SK-N-SH (cell line): ENCODE results near the gene WT1. TPM values are rescaled to one million over a fixed set of nuclear protein-coding genes. Genes with fewer than 3 reads are reported as not detected.

Experiments
- CTCF ChIA-PET: fragments of 300-600, 350-600 bp; formaldehyde crosslinking; extraction: SDS; loops from one replicate; lab custom pipeline; 2021; lab: Yijun Ruan, JAX
- POLR2A ChIA-PET: fragments of 350-600 bp; sonication (Branson Sonifier 250); formaldehyde crosslinking; extraction: SDS; loops from one replicate; lab custom pipeline; 2020; ENCODE audit warnings: antibody characterized with exemption, inconsistent platforms; lab: Yijun Ruan, JAX
- DNase-seq: peaks from one replicate; pipeline ENCODE4 v3.0.0; 2012
- H2AFZ ChIP-seq: fragments of 200-600 bp; sonication (generic); 2 replicates; pipeline ENCODE4 v1.8.1; 2016; ENCODE audit warnings: antibody characterized with exemption, mild to moderate bottlenecking, low read depth
- H3F3A ChIP-seq: fragments of 200-600 bp; sonication (generic); replicated peaks from 2 replicates; pipeline ENCODE3; 2016; ENCODE audit warnings: antibody characterized with exemption, mild to moderate bottlenecking; ENCODE audit not compliant: insufficient read depth
- H3K27ac ChIP-seq, 2 experiments: fragments of 200-500 bp in 1 of 2; fragments of 200-600 bp in 1 of 2; sonication (Bioruptor generic) in 1 of 2; sonication (generic), shearing (Covaris generic) in 1 of 2; 2 replicates each; pipeline versions ENCODE4 v1.5.1 to v1.6.1; 2014 to 2016; ENCODE audit warnings: low read depth in 2 of 2, inconsistent platforms in 1 of 2, low read length in 1 of 2, mild to moderate bottlenecking in 1 of 2, mixed read lengths in 1 of 2
- H3K27me3 ChIP-seq: fragments of 200-600 bp; sonication (generic), shearing (Covaris generic); 2 replicates; pipeline ENCODE4 v1.6.1; 2016; ENCODE audit warnings: mixed run types; ENCODE audit not compliant: insufficient read depth
- H3K36me3 ChIP-seq, 2 experiments: fragments of 200-500 bp in 1 of 2; fragments of 200-600 bp in 1 of 2; sonication (Bioruptor generic) in 1 of 2; sonication (generic) in 1 of 2; replicated peaks in 1 of 2; 2 replicates each; pipeline versions ENCODE3 to v1.5.1; 2014 to 2016; ENCODE audit warnings: low read length in 1 of 2, mild to moderate bottlenecking in 1 of 2; ENCODE audit not compliant: insufficient read depth in 2 of 2, control insufficient read depth in 1 of 2
- H3K4me1 ChIP-seq, 2 experiments: fragments of 200-500 bp in 1 of 2; fragments of 200-600 bp in 1 of 2; sonication (Bioruptor generic) in 1 of 2; sonication (generic), shearing (Covaris generic) in 1 of 2; 2 replicates each; pipeline versions ENCODE4 v1.5.1 to v1.6.1; 2014 to 2016; ENCODE audit warnings: low read depth in 1 of 2, low read length in 1 of 2, mixed run types in 1 of 2; ENCODE audit not compliant: insufficient read depth in 2 of 2, control insufficient read depth in 1 of 2
- H3K4me2 ChIP-seq: fragments of 200-600 bp; sonication (generic), shearing (Covaris generic); 2 replicates; pipeline ENCODE4 v1.6.1; 2017; ENCODE audit warnings: mixed run types
- H3K4me3 ChIP-seq, 2 experiments: fragments of 200-500 bp in 1 of 2; fragments of 200-600 bp in 1 of 2; sonication (Bioruptor generic) in 1 of 2; sonication (generic), shearing (Covaris generic) in 1 of 2; 2 replicates each; pipeline versions ENCODE4 v1.5.1 to v1.8.1; 2014 to 2016; ENCODE audit warnings: low read depth in 2 of 2, inconsistent platforms in 1 of 2, low read length in 1 of 2, mild to moderate bottlenecking in 1 of 2, mixed read lengths in 1 of 2, moderate library complexity in 1 of 2
- H3K79me2 ChIP-seq: fragments of 200-600 bp; sonication (generic); 2 replicates; pipeline ENCODE4 v1.8.1; 2017; ENCODE audit warnings: mild to moderate bottlenecking; ENCODE audit not compliant: insufficient read depth
- H3K9ac ChIP-seq: fragments of 200-600 bp; sonication (generic); 2 replicates; pipeline ENCODE4 v1.6.1; 2017; ENCODE audit warnings: mixed run types
- H3K9me2 ChIP-seq: fragments of 200-600 bp; sonication (generic); 2 replicates; pipeline ENCODE4 v1.6.1; 2017; ENCODE audit warnings: mixed run types
- H3K9me3 ChIP-seq: fragments of 200-600 bp; sonication (generic); 2 replicates; pipeline ENCODE4 v1.6.1; 2017; ENCODE audit warnings: mixed run types, mild to moderate bottlenecking, moderate library complexity
- H4K20me1 ChIP-seq: fragments of 200-600 bp; sonication (generic); 2 replicates; pipeline ENCODE4 v1.6.1; 2017; ENCODE audit warnings: mild to moderate bottlenecking, mixed run types; ENCODE audit not compliant: insufficient read depth
- CHD2 ChIP-seq: fragments of 150-350 bp; IDR thresholded peaks from 2 replicates; pipeline ENCODE4 v1.6.1; 2018; ENCODE audit warnings: low read length; ENCODE audit not compliant: partially characterized antibody
- ELF1 ChIP-seq: IDR thresholded peaks from 2 replicates; pipeline ENCODE4 v1.4.0; 2012
- EZH2phosphoT487 ChIP-seq: fragments of 200-600 bp; sonication (generic); IDR thresholded peaks from 2 replicates; pipeline ENCODE4 v1.6.1; 2017; ENCODE audit warnings: low read depth, mixed run types, mild to moderate bottlenecking, antibody characterized with exemption, moderate library complexity, borderline replicate concordance
- GATA2 ChIP-seq: sonication (generic); formaldehyde crosslinking; IDR thresholded peaks from 2 replicates; pipeline ENCODE4 v1.5.0; 2020; ENCODE audit warnings: mild to moderate bottlenecking, missing genetic modification reagents
- JUND ChIP-seq: IDR thresholded peaks from 2 replicates; pipeline ENCODE4 v1.4.0; 2012
- MXI1 ChIP-seq: IDR thresholded peaks from 2 replicates; pipeline ENCODE4 v1.6.1; 2012; ENCODE audit warnings: mild to moderate bottlenecking, low read depth, low read length, improper control_type of control experiment
- RAD21 ChIP-seq: IDR thresholded peaks from 2 replicates; pipeline ENCODE4 v1.6.1; 2012; ENCODE audit warnings: mild to moderate bottlenecking, low read length
- REST ChIP-seq: IDR thresholded peaks from 2 replicates; pipeline ENCODE4 v1.6.1; 2012; ENCODE audit warnings: mild to moderate bottlenecking, low read depth, low read length, moderate library complexity
- SMC3 ChIP-seq: IDR thresholded peaks from 2 replicates; pipeline ENCODE4 v1.6.1; 2012; ENCODE audit warnings: low read depth, low read length, improper control_type of control experiment
- TCF12 ChIP-seq: IDR thresholded peaks from 2 replicates; pipeline ENCODE4 v1.4.0; 2012
- TEAD4 ChIP-seq: IDR thresholded peaks from 2 replicates; pipeline ENCODE4 v1.4.0; 2012; ENCODE audit warnings: mild to moderate bottlenecking, borderline replicate concordance; ENCODE audit not compliant: insufficient read depth
- USF1 ChIP-seq: IDR thresholded peaks from 2 replicates; pipeline ENCODE4 v1.4.0; 2012; ENCODE audit warnings: low read depth, borderline replicate concordance
- USF2 ChIP-seq: fragments of 150-350 bp; IDR thresholded peaks from 2 replicates; pipeline ENCODE4 v1.6.1; 2017; ENCODE audit warnings: antibody characterized with exemption, low read length, low read depth, borderline replicate concordance
- WGBS: methylation state at CpG from one replicate; pipeline ENCODE4 v1.1.6; 2017; ENCODE audit warnings: low lambda C conversion rate; 5-methylcytosine and 5-hydroxymethylcytosine counted together
- polyA plus RNA-seq, 3 experiments: library from polyadenylated mRNA; depleted of rRNA; stranded (reverse); fragments of >200 nt; gene quantifications; 2 replicates each; pipeline ENCODE4 v1.2.3, GENCODE V29; 2012

Gene WT1
- polyA plus RNA-seq, 1 of the 3 experiments (the other 2 are of a cell fraction): 0.49 TPM

- CTCF ChIA-PET: interaction anchor here (2.6 kb wide), 1 partner anchor 22 kb away, joined by 5 read pairs; no protein-coding TSS in a partner anchor
- no peak for TF ChIP-seq SMC3
- TF ChIP-seq RAD21: no peak
- no peak for TF ChIP-seq ELF1
- no peak for TF ChIP-seq REST
- no peak for TF ChIP-seq MXI1
- no peak for TF ChIP-seq USF1
- no peak for TF ChIP-seq GATA2 (CRISPR knock-in tag)
- TF ChIP-seq TEAD4: no peak
- no peak for TF ChIP-seq CHD2
- TF ChIP-seq TCF12: no peak
- no peak for TF ChIP-seq JUND
- no peak for TF ChIP-seq USF2
- TF ChIP-seq EZH2phosphoT487: no peak
- TF ChIP-seq, all 33 proteins: peak for 0
- Histone ChIP-seq H3K4me3 (no peak overlapping the region), H3K9ac (no peak overlapping the region), H3K9me3 (no peaks in the 10 kb centered on the region), H3K4me2 (peak overlapping the region; percentile 42; the same call in 1 of the 2 replicates), H2AFZ (no peak overlapping the region), H3K4me1 (peaks cover 4 to 28% of the 10 kb centered on the region in 2 experiments; a peak in 3 of 4 replicates), H3K36me3 (no peaks in the 10 kb centered on the region), H4K20me1 (no peaks in the 10 kb centered on the region), H3F3A (peaks cover 22% of the 10 kb centered on the region), H3K27me3 (peaks cover 7% of the 10 kb centered on the region; the same call in 1 of the 2 replicates), H3K9me2 (no peaks in the 10 kb centered on the region), H3K79me2 (no peaks in the 10 kb centered on the region), H3K27ac (no peak overlapping the region)
- 8% methylated on average over 5 of the region's 5 CpGs for WGBS
- POLR2A ChIA-PET: no interaction called here
- no peak for DNase-seq
Observed at GRCh38 chr11:32418836-32419235, 16.5 kb downstream of the WT1 start.
